ENCODE data around the gene NDC80.
"Not testable (repeated sequence)": the region's sequence is repeated elsewhere in the genome, so short reads cannot be mapped to it uniquely, and the experiment has no call there.

Gene NDC80

DNA sequence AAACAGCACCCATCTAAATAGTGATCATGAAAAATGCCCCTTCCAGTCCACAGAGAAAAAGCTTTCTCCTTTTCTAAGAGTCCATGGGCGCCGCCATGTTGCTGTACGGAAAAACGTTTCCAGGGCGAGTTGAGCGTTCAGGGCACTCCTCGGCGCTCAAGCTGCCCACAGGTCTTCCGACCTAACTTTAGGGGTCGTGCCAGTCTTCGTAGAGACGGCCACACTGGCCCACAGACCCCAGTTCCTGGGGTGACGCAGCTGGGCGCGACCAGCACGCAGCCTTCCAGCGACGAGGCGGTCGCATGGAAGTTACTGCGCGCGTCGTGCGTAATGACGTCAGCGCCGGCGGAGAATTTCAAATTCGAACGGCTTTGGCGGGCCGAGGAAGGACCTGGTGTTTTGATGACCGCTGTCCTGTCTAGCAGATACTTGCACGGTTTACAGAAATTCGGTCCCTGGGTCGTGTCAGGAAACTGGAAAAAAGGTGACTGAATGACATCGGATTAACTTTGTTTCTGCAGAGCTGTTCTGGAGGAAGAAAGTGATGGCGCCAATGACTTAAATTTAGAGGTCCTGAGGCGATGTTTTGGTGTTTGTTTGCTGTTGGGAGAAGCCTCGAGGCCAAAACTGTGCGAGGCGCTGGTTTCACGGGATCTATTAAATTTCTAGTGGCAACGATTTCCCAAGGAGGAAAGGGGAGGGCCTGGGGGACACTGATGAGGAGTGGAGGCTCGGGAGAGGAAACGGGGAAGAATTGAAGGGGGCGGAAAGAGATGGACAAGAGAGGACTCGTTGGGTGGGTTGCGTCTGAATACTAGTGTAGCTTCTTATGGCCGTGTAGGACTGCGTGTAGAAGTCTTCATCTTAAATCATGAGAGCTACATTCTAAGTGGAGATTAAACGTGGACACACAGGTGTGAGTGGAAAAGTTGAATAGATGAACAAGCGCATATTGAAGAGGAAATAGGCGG is at the start of gene NDC80, which contains the start of gene METTL4:
TSS of gene NDC80 (plus strand) at position 358 of the 971 bp plus-strand sequence. CDS start 1,429 bp downstream, outside the sequence.
TSS of gene METTL4 (minus strand) at position 306 of the 971 bp plus-strand sequence. CDS start 4,289 bp downstream, outside the sequence.
- in situ Hi-C loops (cut with MboI; ENCODE audit: low pct_unique_long_range_greater_than_20kb, low sequenced_read_pairs): no loop called here
- DNase-seq: peak; percentile 92

DNA sequence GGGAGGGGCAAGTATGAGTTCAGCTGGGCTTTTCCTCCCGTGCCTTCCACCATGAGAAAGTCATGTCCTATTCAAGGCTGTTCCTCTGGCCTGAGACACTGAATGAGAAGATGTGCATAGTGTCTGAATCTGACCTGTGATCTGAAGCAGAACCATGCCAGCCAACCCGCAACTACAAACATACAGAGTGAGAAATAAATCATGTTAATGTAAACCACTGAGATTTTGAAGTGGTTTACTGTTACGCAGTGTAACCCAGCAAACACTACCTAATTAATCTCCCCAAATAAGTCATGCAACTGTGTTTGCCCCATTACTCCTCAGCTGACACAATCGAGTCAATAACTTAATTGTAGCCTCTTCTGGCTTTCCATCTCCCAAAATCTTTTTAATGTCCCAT is 49.2 kb upstream of the NDC80 start:
- in situ Hi-C loops (cut with MboI; ENCODE audit: low pct_unique_long_range_greater_than_20kb, low sequenced_read_pairs): no loop called here
- DNase-seq: no peak

GRCh38 chr18:2524794-2525198 is 46.6 kb upstream of the NDC80 start:
- in situ Hi-C loops (cut with MboI; ENCODE audit: low pct_unique_long_range_greater_than_20kb, low sequenced_read_pairs); DNase-seq: not testable (repeated sequence)

GRCh38 chr18:2526329-2526728 is 45.0 kb upstream of the NDC80 start:
- DNase-seq: no peak
- in situ Hi-C loops (cut with MboI; ENCODE audit: low pct_unique_long_range_greater_than_20kb, low sequenced_read_pairs): no loop called here

- in situ Hi-C loops (cut with MboI; ENCODE audit: low pct_unique_long_range_greater_than_20kb, low sequenced_read_pairs): no loop called here
These were observed 42.2 kb upstream of the NDC80 start for GRCh38 chr18:2529154-2529553.

DNA sequence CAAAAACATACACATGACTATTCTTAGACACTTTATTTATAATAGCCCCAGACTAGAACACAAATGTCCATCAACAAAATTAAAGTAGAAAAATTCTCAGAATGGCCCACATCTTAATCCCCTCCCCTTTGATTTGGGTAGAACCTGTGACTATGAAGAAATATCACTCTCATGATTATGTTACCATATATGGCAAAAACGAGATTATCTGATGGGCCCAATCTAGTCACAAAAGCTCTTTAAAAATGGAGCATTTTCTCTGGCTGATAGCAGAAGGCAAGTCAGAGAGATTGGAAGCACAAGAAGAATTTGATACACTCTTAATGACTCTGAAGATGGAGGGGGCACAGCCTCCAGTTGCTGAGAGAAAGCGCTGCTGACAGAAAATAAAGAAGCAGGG is 39.6 kb upstream of the NDC80 start:
- in situ Hi-C loops (cut with MboI; ENCODE audit: low pct_unique_long_range_greater_than_20kb, low sequenced_read_pairs): no loop called here
- DNase-seq: no peak

More at GRCh38 chr18:2529154-2529553, 42.2 kb upstream of the NDC80 start:
- no peak for DNase-seq

DNA sequence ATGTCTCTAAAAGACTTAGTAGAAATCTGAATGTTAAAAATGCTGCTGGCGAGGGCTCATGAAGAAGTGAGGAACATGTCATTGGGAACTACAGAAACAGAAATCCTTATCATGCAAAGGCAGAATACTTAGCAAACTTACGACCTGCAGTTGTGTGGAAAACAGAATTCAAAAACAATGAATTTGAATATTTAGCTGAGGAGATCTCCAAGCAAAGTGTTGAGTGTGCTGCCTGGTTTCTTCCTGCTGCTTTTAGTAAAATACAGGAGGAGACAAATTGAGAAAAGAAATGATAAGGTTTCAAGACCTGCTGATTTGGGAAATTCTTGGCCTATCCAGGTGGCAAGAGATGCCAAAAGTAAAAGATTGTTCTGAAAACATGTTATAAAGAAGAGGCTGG is 38.6 kb upstream of the NDC80 start:
- in situ Hi-C loops (cut with MboI; ENCODE audit: low pct_unique_long_range_greater_than_20kb, low sequenced_read_pairs): no loop called here
- no peak for DNase-seq

GRCh38 chr18:2534906-2535305 is 36.5 kb upstream of the NDC80 start:
- in situ Hi-C loops (cut with MboI; ENCODE audit: low pct_unique_long_range_greater_than_20kb, low sequenced_read_pairs): no loop called here
- DNase-seq: no peak

DNA sequence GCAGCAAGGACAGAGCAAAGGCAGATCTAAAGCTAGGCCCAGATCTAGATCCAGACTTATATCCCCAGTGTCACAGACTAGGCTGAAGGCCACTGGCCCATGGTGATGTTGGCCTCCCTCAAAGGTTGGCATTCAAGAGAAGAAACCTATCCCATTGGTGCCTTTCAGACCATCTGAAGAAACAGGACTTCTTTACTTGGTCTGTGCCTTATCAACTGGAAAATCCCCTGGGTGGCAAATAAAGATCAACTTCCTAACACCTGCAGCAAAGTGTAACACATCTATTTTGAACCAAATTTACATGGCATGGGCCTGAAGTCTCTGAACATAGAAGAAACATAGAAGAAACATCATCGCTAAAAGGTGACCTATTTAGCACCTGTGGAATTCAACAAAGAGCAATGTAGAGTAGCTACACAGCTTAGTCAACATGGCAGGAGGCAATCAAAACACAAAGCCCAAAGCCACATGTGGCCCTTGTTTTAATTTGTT is 35.9 kb upstream of the NDC80 start:
- in situ Hi-C loops (cut with MboI; ENCODE audit: low pct_unique_long_range_greater_than_20kb, low sequenced_read_pairs): no loop called here

DNA sequence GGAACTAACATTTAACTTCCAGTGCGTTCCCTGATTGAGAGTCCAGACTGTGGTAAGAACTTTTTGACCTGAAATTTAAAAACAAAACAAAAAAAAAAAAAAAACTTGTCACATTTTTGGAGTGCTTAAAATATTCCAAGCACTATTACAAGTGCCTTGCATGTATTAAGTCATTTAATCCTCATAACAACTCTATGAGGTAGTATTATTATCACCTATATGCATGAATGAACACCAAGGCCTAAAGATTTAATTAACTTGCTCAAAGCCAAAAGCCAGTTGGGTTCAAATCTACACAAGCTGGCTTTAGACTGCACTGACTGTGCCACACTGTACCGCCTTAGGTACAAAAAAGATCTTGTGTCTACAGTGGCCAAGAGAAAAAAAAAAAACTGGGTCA is 35.3 kb upstream of the NDC80 start:
- in situ Hi-C loops (cut with MboI; ENCODE audit: low pct_unique_long_range_greater_than_20kb, low sequenced_read_pairs): no loop called here

More for the DNA sequence above, 35.9 kb upstream of the NDC80 start:
- no peak for DNase-seq

DNA sequence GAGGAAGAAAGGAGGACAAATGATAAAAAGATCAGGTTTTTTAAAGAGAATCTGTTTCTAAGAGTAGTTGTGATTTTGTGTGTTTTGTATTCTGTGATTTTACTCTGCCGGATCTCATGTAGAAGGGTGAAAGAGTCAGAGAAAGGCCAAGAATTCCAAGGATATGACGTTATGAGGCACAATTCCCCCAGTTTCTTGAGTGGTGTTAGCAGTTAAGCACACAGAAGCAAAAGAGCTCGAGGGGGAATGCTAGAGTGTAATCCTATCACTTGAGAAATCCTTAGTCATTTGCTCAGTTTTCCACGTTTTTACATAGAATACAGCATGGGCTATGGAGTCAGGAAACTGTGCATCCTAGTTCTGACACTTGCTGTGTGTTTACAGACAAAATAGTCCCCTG is 34.9 kb upstream of the NDC80 start:
- DNase-seq: no peak
- in situ Hi-C loops (cut with MboI; ENCODE audit: low pct_unique_long_range_greater_than_20kb, low sequenced_read_pairs): no loop called here

More for the DNA sequence above, 35.3 kb upstream of the NDC80 start:
- DNase-seq: no peak

- no peak for DNase-seq
- in situ Hi-C loops (cut with MboI; ENCODE audit: low pct_unique_long_range_greater_than_20kb, low sequenced_read_pairs): no loop called here
These were observed 34.1 kb upstream of the NDC80 start for GRCh38 chr18:2537296-2537695.

DNA sequence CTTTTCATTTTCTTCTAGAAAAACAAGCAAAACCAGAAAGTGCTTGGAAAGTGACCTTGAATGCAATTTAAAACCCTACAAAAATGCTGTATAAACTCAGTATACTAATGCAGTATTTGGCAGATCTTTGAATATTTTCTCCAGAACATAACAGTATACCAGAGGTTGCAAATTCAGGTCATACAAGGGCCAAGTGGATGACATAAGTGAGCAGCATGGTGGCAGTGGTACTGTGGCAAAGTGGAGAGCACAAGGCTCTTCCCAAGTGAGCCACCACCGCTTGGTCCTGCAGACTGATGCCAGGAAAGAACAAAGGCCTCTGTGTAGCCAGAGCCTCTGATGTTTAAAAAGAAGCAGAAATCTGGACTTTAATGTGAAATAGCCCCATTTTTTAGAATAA is 33.1 kb upstream of the NDC80 start:
- in situ Hi-C loops (cut with MboI; ENCODE audit: low pct_unique_long_range_greater_than_20kb, low sequenced_read_pairs): no loop called here
- no peak for DNase-seq

- in situ Hi-C loops (cut with MboI; ENCODE audit: low pct_unique_long_range_greater_than_20kb, low sequenced_read_pairs): no loop called here
These were observed 32.5 kb upstream of the NDC80 start for GRCh38 chr18:2538844-2539243.

GRCh38 chr18:2540575-2540974 is 30.8 kb upstream of the NDC80 start:
- in situ Hi-C loops (cut with MboI; ENCODE audit: low pct_unique_long_range_greater_than_20kb, low sequenced_read_pairs): no loop called here
- DNase-seq: no peak

More at GRCh38 chr18:2538844-2539243, 32.5 kb upstream of the NDC80 start:
- no peak for DNase-seq

GRCh38 chr18:2541925-2542563 is 29.3 kb upstream of the NDC80 start:
- peak; percentile 40 for DNase-seq
- in situ Hi-C loops (cut with MboI; ENCODE audit: low pct_unique_long_range_greater_than_20kb, low sequenced_read_pairs): not testable (repeated sequence)

DNA sequence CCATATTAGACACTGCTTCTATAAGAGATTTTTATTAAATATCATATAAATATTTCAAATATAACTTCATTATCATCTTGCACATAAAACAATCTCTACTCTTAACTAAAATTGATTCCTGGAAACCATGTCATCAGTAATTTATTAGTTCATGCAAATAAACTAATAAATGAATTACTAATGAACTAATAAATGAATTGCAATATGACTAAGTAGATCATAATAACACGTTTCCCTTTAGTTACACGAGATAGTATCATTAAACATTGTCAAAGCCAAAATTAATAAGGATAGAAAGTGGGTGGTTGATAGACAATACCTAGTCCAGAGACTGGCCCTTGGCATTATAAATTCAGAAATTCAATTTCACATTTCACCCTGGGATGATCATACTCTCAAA is 26.2 kb upstream of the NDC80 start:
- DNase-seq: no peak
- in situ Hi-C loops (cut with MboI; ENCODE audit: low pct_unique_long_range_greater_than_20kb, low sequenced_read_pairs): no loop called here

GRCh38 chr18:2547477-2548087 is 23.8 kb upstream of the NDC80 start:
- in situ Hi-C loops (cut with MboI; ENCODE audit: low pct_unique_long_range_greater_than_20kb, low sequenced_read_pairs): no loop called here
- DNase-seq: peak; percentile 49

DNA sequence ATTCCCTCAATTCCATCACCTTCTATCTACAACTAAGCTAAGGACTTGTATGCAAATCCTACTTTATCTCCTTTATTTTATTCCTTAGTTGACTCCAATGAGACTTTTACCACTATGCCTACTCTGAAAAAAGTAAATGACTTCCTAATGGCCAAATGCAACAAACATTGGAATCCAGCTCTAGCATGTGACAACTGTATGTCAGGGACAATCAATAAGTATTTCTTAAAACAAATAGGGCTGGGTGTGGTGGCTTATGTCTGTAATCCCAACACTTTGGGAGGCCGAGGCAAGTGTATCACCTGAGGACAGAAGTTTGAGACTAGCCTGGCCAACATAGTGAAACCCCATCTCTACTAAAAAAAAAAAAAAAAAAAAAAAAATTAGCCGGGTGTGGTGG is 21.9 kb upstream of the NDC80 start:
- no peak for DNase-seq
- in situ Hi-C loops (cut with MboI; ENCODE audit: low pct_unique_long_range_greater_than_20kb, low sequenced_read_pairs): no loop called here

Measured in KBM-7 (cell line).